Fibroblast of upper back skin (primary cell): Measurements from ENCODE around the gene EXPH5.

ENCODE experiments used
- DNase-seq: peaks from one replicate; pipeline ENCODE4 v3.0.0-alpha.2; 2013

Gene EXPH5

DNA sequence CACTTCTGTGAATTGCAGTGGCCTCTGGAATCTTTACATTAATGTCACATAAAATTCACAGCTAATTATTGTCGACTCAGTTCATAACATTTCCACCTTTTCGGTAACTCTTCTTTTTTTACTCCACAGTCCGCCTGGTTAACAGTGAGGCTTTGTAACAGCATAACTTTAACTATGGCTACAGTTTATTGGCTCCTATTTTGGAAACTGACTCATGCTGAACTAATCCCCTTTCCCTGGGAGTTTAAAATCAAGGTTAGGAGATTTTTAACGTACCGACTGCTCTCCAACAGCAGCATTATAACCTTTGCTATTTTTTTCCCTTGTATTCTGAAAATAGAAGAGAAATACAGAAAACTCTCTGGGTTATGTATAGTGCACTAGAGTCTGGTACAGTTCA lies 92.2 kb downstream of the EXPH5 start:
- DNase-seq, result peak; percentile 14

DNA sequence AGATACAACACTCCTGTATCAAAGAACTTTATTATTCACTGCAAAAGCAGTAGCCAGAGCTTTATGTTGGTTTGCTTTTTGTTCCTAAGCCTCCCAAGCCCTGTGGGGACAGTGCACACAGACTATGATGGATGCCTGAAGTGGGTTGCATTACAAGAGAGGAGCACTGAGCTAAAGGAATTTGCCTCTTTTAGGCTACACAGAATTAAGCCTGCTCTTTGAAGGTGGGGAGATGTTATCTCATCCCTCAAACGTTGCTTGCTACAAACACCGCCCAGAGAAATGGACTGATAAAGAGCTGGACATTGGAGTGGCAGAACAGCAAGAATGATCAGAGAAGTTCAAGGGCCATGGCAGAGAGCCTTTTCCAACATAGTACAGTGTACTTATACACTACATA lies 92.8 kb downstream of the EXPH5 start:
- DNase-seq, result no peak

DNA sequence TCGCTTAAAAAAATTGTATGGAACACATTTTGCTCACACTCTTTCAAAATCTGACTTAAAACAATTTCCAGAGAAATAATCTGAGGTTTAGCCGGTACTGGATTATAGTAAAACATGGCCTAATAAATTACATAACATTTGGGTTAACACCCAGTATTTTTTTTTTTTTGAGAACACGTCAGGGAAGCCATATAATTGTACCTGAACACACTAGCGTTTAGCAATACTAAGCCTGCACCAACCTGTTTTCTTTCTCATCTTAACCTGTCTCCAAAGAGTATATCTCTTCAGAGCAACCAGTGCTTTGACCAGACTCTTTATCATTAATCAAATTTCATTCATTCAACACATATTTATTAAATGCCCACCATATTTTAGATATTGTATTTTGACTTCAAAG lies 93.4 kb downstream of the EXPH5 start:
- DNase-seq, result no peak

DNA sequence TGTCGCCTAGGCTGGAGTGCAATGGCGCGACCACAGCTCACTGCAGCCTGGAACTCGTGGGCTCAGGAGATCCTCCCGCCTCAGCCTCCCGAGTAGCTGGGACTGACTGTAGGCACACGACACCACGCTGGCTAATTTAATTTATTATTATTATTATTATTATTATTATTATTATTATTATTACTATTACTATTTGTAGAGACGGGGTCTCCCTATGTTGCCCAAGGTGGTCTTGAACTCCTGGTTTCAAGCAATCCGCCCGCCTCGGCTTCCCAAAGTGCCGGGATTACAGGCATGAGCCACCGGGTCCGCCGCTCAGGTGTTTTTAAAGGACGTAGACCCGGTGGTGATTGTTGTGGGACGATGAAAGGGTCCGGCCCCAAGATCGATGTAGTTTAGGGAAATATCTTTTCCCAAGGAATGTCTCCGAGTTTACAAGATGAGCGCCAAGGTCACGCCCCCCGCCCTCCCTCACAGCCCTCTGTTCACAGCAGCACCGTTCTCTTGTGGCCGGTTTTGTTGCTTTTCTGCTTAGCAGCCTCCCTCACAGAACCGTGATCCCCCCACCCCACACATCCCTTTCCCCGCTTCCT lies 94.7 kb downstream of the EXPH5 start:
- DNase-seq, result no peak

DNA sequence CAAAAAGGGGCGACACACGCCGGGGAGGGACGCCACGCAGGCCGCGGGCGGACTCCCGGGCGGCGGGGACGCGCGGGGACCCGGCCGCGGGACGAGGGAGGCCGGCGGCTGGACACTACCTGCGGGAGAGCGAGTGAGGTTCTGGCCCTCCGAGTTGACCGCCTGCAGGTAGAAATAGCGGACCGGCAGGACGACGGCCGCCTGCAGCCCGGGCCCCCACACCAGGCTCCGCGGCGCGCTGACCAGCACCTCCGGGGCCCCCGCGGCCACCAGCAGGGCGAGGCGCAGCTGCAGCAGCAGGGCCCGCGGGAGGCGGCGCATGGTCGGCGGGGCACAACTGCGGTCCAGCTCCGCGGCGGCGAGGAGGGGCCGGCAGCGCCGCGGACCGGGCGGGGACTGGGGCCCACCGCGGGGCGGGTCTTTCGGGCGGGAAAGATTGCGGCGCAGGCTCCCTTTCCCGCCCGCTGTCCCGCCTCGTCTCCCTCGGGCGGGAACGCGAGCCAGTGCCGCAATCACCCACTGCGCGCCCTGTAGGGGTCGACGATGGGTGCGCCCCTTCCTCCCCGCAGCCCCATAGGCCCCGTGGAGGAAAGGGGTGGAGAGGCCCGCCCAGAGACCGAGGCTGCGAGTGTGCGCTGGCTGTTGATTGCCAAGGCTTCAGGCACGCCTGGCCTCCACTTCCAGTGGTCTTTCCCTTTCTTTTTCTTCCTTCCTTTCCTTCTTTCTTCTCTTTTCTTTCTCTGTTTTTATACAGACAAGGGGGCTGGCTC lies 95.3 kb downstream of the EXPH5 start, which contains the start of gene POGLUT3:
Gene POGLUT3 (minus strand): TSS at position 339 of the 770 bp plus-strand sequence. CDS start 18 bp downstream, at position 321.
- DNase-seq, result peak; percentile 59

DNA sequence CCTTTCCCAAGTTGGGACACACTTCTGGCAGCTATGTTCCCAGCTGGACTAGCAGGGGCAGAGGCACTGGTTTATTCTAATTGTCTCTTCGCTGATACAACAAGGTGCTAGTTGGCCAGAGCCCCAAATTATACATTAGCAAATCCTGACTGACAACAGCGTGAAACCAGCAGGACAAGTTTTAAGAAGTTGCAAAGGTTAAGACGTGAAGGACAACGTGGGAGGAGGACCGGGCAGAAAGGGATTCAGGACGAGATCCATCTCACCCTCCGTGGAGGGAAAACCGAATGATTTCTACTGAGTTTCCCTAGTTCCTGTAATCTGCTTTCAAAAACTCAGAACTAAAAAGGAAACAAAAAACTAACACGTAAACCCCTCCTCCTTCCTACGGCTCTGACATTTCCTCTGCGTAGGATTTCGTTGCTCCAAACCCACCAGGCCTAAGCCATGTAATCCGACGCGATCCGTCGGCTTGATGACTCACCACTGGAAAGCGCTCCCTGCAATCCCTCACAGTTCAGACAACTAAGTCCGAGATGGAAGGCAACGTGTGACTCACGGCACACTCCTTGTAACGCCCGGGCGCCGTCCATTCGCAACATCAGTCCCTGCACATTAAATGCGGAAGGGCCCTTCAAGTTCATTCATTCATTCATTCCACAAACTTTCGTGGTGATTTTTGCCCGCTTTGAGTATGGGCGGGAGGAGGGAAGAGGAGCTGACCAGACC lies 96.1 kb downstream of the EXPH5 start:
- peak; percentile 99 for DNase-seq

DNA sequence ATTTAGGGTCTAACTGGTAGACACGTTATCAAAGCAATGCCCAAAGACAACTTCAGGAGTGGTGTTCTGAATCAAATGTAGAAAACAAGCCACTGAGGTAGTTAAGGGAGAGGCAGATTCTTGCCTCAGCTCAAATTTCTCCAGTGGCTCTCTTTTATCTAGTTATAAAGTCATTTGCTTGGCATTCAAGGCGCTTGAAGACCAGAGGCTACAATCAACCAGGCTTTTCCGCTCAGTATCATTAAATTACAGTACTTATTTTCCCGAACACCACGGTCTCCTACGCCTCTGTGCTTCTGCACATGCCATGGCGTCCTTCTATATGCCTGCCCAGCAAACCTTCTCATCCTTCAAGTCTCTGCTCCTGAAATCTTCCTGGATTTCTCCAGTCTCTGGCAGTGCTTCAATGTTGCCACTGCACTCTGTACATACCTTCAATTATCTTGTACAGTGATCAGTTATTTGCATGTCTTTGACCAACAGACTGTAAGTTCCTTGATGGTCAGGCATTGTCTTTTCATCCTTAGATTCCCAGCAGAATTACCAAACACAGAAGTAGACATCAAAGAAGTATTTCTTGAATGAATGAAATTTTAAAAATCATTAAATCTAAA lies 96.8 kb downstream of the EXPH5 start:
- DNase-seq, result peak; percentile 10

DNA sequence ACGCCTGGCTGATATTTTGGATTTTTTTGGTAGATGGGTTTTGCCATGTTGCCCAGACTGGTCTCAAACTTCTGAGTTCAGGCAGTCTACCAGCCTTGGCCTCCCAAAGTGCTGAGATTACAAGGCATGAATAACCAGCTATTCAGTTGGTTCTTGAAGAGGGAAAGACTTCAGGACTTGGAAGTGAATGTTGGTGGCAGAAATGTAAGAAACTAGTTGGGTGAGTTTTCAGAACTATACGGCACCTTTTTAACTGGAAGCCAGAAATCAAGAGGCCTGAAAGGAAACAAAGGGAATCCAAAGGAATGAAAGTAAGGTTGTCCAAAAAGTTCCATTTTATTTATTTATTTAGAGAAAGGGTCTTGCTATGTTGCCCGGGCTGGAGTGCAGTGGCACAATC lies 98.2 kb downstream of the EXPH5 start:
- DNase-seq, result no peak

DNA sequence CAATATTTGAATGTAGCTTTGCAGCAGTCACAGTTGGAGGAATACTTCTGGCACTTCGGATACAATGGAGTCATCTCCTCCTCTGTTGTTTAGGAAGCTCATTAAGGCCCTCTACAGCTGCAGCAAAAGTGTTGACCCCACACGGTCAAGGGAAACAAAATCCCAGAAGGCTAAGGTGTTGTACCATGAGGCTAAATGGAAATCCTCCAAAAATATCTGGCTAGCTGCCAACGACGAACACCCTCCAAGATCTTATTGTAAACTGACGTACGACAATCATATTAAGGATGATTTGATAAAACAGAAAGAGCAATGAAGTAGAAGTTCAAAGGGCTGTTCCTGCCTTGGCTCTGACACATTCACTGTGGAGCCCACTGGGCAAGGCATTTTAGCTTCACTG lies 99.4 kb downstream of the EXPH5 start:
- no peak for DNase-seq

DNA sequence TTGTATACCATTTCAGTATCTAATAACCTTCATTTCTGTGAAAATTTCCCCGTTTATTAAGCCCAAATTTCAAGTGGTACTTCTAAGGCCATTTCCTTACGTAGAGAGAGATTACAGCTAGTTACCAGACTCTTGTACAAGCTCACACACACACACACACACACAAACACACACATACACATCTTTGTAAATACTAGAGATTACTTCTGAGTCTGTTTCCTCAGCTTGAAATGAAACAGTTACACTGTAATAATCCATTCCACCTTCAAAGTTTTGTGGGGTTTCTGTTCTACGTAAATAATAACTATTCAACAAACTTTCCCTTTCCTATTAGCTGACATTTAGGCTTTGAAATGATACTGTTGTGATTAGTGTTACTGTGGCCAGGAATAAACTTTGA lies 101.6 kb downstream of the EXPH5 start:
- no peak for DNase-seq

DNA sequence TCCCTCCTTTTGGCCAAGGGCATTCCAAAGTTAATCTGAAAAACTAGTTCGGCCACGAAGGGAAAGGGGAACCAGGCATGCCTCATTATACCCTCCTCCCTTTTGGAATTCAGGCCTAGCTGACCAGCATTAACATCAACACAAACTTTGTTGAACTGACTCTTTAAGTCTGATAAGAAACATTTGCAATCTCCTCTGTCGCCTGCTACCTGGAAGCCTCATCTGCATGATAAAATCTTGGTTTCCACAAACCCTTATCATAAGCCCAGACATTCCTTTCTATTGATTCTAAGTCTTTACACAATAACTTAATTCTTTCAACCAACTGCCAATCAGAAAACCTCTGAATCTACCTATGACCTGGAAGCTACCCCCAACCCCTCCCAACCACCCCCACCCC lies 106.7 kb downstream of the EXPH5 start:
- no peak for DNase-seq

DNA sequence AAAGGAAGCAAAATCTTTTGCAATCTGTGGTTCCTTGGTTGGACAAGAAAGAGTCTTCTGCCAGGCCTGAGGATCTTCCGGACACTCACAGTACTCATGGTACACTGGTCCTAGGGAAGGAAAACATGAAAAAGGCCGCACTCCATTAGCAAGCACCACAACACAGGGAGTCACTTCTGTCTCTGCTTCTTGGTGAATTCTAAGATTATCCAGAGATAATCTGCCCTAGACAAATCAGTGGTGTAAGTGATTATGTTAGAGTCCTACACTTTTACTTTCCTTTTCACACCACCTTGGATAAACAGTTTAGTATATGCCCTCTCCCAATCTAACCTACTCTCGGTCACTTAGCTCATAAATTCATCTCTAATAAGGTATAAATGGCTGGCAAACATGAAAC lies 107.2 kb downstream of the EXPH5 start:
- DNase-seq, result no peak

DNA sequence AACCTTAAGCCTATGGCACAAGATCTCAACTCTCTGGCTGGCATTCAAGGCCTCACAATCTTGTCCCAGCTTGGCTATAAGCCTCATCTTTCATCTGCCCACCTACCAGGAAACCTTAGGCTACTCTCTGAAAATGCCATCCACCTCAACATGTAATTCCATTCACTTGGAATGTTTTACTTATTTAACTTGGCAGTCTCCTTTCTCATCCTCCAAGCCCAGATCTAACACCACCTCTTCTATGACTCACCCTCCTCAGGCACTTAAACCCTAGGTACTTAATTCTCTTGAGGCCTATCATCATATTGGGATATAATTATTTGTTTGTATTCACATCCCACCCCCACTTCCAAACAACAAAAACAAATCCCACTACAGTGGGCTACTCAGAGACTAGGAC lies 110.4 kb downstream of the EXPH5 start:
- peak; percentile 28 for DNase-seq

DNA sequence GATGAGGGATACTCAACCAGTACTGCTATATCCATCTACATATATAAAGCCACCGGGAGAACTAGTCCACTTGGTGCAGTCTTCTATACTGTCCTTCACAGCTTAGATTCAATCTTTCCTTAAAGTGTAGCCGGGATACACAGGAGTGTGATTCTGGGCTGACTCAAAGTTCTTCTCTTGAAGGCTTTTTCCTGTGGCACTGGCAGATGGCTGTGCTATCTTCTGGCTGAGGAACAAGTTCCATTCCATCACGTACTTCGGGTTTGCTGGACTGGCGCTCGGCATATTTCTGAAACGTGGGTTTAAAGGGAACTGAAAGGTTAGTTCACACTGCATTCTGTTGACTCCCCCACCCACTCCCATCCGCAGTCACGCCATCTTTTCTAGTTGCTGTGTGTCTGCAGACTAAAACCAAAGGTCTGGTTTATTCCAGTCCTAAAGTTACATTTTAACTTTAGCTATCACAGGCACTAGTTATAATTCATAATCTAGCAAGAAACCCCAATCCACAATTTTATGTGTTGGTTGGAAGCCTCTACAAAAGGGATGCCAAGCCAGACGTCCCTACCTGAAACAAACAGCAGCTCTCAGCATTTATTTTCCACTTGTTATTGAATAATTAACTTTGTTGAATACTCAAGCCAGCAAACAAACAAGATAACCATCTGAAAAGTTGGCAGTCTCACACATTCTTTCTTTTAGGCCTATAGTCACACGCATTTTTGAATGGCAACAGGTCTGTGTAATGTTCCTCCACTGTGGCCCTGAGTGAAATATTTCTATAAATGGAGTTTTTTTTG lies 118.7 kb downstream of the EXPH5 start:
- DNase-seq, result no peak

DNA sequence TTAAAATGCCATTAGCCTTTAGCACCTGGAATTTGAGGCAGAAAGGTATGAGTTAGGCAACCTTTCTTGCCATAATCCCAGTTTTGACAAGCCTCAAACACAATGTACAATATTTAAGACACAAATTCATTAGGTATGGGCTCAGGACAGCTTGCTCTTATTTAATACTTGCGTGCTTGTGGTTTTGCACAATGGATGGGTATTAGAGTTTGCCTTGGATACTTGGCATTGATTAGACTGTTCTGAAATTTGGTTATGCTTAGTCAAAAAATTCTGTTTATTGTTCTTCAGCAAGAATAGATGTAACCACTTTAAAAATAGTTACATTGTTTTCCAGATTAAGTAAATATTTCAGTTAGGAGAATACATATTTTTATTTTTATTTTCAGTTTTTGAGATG lies 120.9 kb downstream of the EXPH5 start:
- no peak for DNase-seq

DNA sequence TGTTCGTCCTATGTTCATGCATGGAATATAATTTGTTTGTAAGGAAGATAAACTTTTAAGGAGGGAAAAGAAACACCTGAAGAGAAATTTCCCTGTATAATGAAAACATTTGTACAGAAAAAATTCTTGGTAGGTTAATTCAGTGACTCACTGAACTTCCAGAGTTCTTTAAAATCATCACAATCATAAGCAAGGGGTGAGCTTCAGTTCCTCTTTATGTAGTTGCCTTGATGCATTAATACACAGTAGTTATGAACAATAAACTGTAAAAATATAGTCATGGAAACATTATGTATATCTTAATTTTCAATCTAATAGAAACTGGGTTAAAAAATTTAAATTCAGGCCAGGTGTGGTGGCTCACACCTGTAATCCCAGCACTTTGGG lies 125.1 kb downstream of the EXPH5 start:
- DNase-seq, result no peak

DNA sequence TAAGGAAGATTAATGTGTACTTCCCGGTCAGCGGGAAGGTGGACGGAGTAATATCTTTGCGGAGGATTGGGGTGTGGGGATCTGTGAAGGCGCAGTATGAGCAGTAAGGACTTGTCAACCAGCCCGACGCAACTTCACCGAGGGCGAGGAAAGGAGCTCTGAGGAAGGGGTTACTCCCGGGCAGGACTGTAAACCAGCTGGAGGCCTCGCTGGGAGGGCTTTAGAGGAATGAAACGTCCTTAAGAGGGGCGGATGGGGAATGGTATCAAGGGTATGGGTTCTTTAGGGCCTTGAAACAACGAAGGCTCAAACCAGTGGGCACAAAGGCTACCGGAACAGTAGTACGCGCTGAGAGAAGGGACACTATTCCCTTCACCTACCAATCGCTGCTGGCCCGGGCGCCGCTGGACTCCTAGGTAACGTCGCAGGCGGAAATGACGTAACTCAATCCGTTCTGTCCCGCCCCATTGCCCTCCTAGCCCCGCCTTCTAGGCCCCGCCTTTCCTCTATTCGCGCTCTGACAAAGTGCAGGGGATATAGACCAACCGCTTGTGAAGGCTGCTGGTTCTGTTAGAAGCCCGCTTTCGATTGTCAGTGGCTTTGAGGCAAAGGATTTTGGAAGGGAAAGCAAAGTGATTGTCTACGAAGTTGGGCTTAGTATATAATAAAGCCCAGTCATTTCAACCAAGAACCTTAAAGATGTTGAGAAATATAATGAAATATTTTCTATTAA lies 126.3 kb downstream of the EXPH5 start, which contains the start of gene C11orf65:
Gene C11orf65 (minus strand): TSS at position 439 of the 733 bp plus-strand sequence. CDS start 5,970 bp downstream, outside the sequence.
- peak; percentile 97 for DNase-seq

DNA sequence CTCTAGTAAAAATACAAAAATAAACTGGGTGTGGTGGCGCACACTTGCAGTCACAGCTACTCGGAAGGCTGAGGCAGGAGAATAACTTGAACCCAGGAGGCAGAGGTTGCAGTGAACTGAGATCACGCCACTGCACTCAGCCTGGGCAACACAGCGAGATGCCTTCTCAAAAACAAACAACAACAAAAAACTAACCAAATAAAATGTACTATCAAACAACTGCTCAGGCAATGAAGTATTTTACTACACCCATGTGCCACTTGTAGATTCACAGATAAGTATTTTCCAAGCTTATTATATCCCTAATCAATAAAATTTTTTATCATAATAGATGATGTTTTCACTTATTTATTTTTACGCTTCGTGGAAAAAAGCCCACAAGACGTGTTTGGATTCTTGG lies 127.2 kb downstream of the EXPH5 start:
- no peak for DNase-seq
